Hepatocyte (in vitro differentiated cells): Measurements from ENCODE around the gene CAST. TPM values are rescaled to one million over a fixed set of nuclear protein-coding genes. Genes with fewer than 3 reads are reported as not detected.

Experiments used
- DNase-seq: peaks from one replicate; pipeline ENCODE4 v3.0.0-alpha.2; 2016; ENCODE audit warnings: low spot score
- H2AFZ ChIP-seq: fragments of 200-600 bp; sonication (generic); 2 replicates; pipeline ENCODE4 v1.6.0; 2016; ENCODE audit warnings: antibody characterized with exemption, mild to moderate bottlenecking
- H3K27ac ChIP-seq: fragments of 200-600 bp; sonication (generic); 2 replicates; pipeline ENCODE4 v1.5.1; 2016; ENCODE audit warnings: mild to moderate bottlenecking
- H3K27me3 ChIP-seq: fragments of 200-600 bp; sonication (generic); 2 replicates; pipeline ENCODE4 v1.6.1; 2016
- H3K36me3 ChIP-seq: fragments of 200-600 bp; sonication (generic); replicated peaks from 2 replicates; pipeline ENCODE4 v1.5.1; 2016; ENCODE audit warnings: low read depth; ENCODE audit not compliant: insufficient read depth
- H3K4me1 ChIP-seq: fragments of 200-600 bp; sonication (generic); 2 replicates; pipeline ENCODE4 v1.5.1; 2016; ENCODE audit warnings: mild to moderate bottlenecking, moderate library complexity; ENCODE audit not compliant: insufficient read depth
- H3K4me2 ChIP-seq: fragments of 200-600 bp; sonication (generic); 2 replicates; pipeline ENCODE4 v1.6.0; 2016
- H3K4me3 ChIP-seq: fragments of 200-600 bp; sonication (generic); 2 replicates; pipeline ENCODE4 v1.5.1; 2016; ENCODE audit warnings: mild to moderate bottlenecking
- H3K79me2 ChIP-seq: fragments of 200-600 bp; sonication (generic); 2 replicates; pipeline ENCODE4 v1.6.0; 2017; ENCODE audit warnings: mild to moderate bottlenecking
- H3K9me2 ChIP-seq: fragments of 200-600 bp; sonication (generic); replicated peaks from 2 replicates; pipeline ENCODE4 v1.6.0; 2017; ENCODE audit warnings: mild to moderate bottlenecking; ENCODE audit not compliant: insufficient read depth
- H3K9me3 ChIP-seq: fragments of 200-600 bp; sonication (generic); 2 replicates; pipeline ENCODE4 v1.5.1; 2016; ENCODE audit warnings: low read depth, mild to moderate bottlenecking
- H4K20me1 ChIP-seq: fragments of 200-600 bp; sonication (generic); 2 replicates; pipeline ENCODE4 v1.6.0; 2016; ENCODE audit warnings: mild to moderate bottlenecking; ENCODE audit not compliant: insufficient read depth, poor library complexity, severe bottlenecking
- EZH2 ChIP-seq: fragments of 200-600 bp; sonication (generic); IDR thresholded peaks from 2 replicates; pipeline ENCODE4 v1.6.1; 2016; ENCODE audit warnings: antibody characterized with exemption, mild to moderate bottlenecking, borderline replicate concordance
- EZH2phosphoT487 ChIP-seq: fragments of 200-600 bp; sonication (generic); IDR thresholded peaks from one replicate; pipeline ENCODE4 v1.6.1; 2018; ENCODE audit warnings: antibody characterized with exemption, mild to moderate bottlenecking, low read depth, moderate library complexity; ENCODE audit not compliant: unreplicated experiment, severe bottlenecking
- WGBS: methylation state at CpG from one replicate; pipeline ENCODE4 v1.1.6; 2016; ENCODE audit warnings: low lambda C conversion rate; ENCODE audit errors: missing lambda C conversion rate; 5-methylcytosine and 5-hydroxymethylcytosine counted together
- polyA plus RNA-seq: library from polyadenylated mRNA; unstranded; fragments of >200 nt; fragmentation: Nextera tagmentation; extraction: Ambion mirVana; gene quantifications from 2 replicates; pipeline ENCODE4 v1.2.1, GENCODE V29; 2016
- total RNA-seq: library from RNA; depleted of rRNA; stranded (reverse); fragments of >200 nt; gene quantifications from 2 replicates; pipeline ENCODE4 v1.2.3, GENCODE V29; 2014
- TF ChIP-seq, protein P1 (sequence below): fragments of 200-600 bp; sonication (generic); IDR thresholded peaks from 2 replicates; pipeline ENCODE4 v1.5.1; 2016; ENCODE audit warnings: antibody characterized with exemption, mild to moderate bottlenecking; ENCODE audit not compliant: poor library complexity

Gene CAST
- total and polyA plus RNA-seq, 2 experiments from 2014 or later, result 140 to 177 TPM

DNA sequence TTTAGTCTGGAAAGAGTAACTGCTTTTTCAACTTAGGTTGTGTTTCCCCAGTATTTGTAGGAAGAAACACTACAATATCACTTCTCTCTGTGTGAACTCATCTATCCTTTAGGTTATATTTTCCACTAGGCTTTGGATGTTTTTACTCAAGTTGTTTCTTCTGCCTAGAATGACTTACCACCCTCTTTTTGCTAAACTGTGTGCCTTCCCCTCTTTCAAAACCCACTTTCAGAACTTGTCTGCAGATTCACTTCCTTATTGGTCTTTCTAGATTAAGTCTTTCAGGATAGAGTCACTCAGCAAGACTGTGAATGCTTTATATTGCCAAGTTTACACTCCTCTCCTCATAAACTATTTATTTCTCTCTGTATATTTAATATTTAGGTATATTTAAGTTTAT is 14.2 kb upstream of the CAST start:
- Histone ChIP-seq H2AFZ (no peak overlapping the region), H3K4me2 (no peak overlapping the region), H4K20me1 (no peaks in the 10 kb centered on the region), H3K36me3 (no peaks in the 10 kb centered on the region), H3K9me3 (no peaks in the 10 kb centered on the region), H3K4me1 (peaks cover 8% of the 10 kb centered on the region), H3K27ac (no peak overlapping the region), H3K9me2 (no peaks in the 10 kb centered on the region), H3K79me2 (no peaks in the 10 kb centered on the region), H3K4me3 (no peak overlapping the region), H3K27me3 (no peaks in the 10 kb centered on the region)
- no peak for DNase-seq
- TF ChIP-seq, protein P1, sequence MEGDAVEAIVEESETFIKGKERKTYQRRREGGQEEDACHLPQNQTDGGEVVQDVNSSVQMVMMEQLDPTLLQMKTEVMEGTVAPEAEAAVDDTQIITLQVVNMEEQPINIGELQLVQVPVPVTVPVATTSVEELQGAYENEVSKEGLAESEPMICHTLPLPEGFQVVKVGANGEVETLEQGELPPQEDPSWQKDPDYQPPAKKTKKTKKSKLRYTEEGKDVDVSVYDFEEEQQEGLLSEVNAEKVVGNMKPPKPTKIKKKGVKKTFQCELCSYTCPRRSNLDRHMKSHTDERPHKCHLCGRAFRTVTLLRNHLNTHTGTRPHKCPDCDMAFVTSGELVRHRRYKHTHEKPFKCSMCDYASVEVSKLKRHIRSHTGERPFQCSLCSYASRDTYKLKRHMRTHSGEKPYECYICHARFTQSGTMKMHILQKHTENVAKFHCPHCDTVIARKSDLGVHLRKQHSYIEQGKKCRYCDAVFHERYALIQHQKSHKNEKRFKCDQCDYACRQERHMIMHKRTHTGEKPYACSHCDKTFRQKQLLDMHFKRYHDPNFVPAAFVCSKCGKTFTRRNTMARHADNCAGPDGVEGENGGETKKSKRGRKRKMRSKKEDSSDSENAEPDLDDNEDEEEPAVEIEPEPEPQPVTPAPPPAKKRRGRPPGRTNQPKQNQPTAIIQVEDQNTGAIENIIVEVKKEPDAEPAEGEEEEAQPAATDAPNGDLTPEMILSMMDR, result no peak
- TF ChIP-seq EZH2 (no peak), EZH2phosphoT487 (no peak)

DNA sequence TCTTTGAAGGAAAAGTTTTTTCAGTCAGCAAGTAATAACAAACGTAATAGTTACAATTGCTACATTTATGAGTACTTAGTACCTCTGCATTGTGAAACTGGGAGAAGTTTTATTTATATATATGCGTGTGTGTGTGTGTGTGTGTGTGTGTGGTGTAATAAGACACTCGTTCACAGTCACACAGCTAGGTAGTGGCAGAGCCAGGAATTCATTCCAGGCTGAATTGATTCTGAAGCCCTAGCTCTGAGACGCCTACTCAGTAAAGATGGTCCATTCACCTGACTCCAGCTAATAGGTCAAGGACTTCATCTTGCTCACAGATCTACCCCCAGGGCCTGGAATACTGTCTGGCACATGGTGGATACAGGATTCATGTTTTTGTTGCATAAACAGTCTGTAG is 13.6 kb upstream of the CAST start:
- Histone ChIP-seq H3K79me2 (no peaks in the 10 kb centered on the region), H3K27ac (peak overlapping the region; percentile 10), H3K4me2 (no peak overlapping the region), H3K9me3 (no peaks in the 10 kb centered on the region), H3K4me3 (no peak overlapping the region), H3K27me3 (no peaks in the 10 kb centered on the region), H2AFZ (no peak overlapping the region), H3K9me2 (no peaks in the 10 kb centered on the region), H3K36me3 (no peaks in the 10 kb centered on the region), H4K20me1 (no peaks in the 10 kb centered on the region), H3K4me1 (peaks cover 7% of the 10 kb centered on the region)
- TF ChIP-seq EZH2 (no peak), EZH2phosphoT487 (no peak)
- TF ChIP-seq, protein P1, result no peak
- WGBS, result 48% methylated on average over 4 of the region's 4 CpGs
- no peak for DNase-seq

DNA sequence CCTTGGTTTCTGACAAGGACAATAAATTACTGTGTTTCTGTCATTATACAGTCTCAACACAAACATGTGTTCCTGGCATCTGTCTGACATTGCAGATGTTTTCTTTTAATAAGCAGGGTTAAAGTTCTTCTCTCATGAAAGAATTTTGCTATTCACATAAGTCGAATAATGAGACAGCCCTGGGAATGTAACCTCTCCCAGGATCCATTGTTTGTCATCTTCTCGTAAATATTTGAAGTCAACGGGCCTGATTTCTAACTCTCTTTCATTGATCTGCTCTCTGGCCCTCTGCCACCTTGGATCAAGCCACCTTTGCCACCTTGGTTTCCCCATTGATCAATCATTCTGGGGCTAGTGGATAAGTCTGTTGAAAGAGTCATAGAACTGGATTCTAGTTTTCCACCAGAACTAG is 12.9 kb upstream of the CAST start:
- Histone ChIP-seq H2AFZ (no peak overlapping the region), H3K4me1 (peaks cover 7% of the 10 kb centered on the region), H3K4me3 (no peak overlapping the region), H3K27ac (peak overlapping the region; percentile 47), H3K9me2 (no peaks in the 10 kb centered on the region), H3K27me3 (no peaks in the 10 kb centered on the region), H3K36me3 (no peaks in the 10 kb centered on the region), H4K20me1 (no peaks in the 10 kb centered on the region), H3K9me3 (no peaks in the 10 kb centered on the region), H3K4me2 (no peak overlapping the region), H3K79me2 (no peaks in the 10 kb centered on the region)
- 31% methylated on average over 3 of the region's 3 CpGs for WGBS
- TF ChIP-seq EZH2phosphoT487, result no peak
- TF ChIP-seq EZH2, result no peak
- TF ChIP-seq, protein P1, result no peak
- no peak for DNase-seq
